GM21619 (cell line): ENCODE measurements around the gene TUBD1.
A peak's percentile ranks its signal among the peaks of the same experiment; 100 is the strongest.
"Not testable (repeated sequence)": the region's sequence is repeated elsewhere in the genome, so short reads cannot be mapped to it uniquely, and the experiment has no call there.

Source experiments
- ATAC-seq: cut with Tn5 transposase; IDR thresholded peaks from one replicate; pipeline ENCODE4 v1.9.1; 2021; ENCODE audit not compliant: unreplicated experiment

TUBD1 gene

DNA sequence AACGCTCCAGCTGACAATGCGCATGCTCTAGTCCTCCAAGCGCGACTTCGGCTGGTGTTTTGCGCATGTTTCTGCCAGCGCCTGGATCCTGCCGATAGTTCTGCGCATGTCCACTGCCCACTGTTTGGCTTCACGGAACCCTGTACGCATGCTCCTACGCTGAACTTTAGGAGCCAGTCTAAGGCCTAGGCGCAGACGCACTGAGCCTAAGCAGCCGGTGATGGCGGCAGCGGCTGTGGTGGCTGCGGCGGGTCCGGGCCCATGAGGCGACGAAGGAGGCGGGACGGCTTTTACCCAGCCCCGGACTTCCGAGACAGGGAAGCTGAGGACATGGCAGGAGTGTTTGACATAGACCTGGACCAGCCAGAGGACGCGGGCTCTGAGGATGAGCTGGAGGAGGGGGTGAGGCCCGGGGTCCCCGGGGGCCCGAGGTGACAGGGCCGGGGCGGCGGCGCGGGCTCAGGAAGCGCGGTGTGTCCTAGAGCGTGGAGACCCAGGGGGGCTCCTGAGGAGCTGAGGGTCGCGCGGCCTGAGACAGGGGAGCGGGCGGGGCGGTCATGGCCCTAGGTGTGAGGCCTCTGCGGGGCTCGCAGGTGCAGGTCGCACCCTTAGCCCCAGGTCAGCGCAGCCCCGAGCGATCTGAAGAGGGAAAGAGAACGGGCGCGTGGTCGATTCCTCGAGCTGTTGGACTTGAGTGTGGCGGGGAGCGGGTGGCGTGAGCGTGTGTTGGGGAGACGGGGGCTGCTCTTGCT, at the start of gene TUBD1, which contains the start of gene RPS6KB1:
Gene TUBD1 (minus strand): TSS at position 20 of the 752 bp plus-strand sequence. CDS start 1,941 bp downstream, outside the sequence.
Gene RPS6KB1 (plus strand): TSS at position 198 of the 752 bp plus-strand sequence. CDS start 64 bp downstream, at position 262.
- ATAC-seq, result peak; percentile 87

DNA sequence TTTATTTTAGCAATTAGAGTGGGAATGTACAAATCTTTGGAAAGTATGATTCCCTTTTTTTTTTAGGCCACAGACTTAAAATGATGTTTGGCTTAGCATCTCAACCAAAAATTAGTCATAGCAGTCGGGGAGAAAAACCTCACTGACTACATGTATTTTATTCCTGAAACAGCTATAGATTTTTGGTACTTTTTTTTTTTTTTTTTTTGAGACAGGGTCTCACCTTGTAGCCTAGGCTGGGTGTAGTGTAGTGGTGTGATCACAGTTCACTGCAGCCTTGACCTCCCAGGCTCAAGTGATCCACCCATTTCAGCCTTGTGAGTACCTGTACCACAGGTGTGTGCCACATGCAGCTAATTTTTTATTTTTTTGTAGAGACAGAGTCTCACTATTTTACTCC, 48.4 kb upstream of the TUBD1 start:
- ATAC-seq, result no peak

DNA sequence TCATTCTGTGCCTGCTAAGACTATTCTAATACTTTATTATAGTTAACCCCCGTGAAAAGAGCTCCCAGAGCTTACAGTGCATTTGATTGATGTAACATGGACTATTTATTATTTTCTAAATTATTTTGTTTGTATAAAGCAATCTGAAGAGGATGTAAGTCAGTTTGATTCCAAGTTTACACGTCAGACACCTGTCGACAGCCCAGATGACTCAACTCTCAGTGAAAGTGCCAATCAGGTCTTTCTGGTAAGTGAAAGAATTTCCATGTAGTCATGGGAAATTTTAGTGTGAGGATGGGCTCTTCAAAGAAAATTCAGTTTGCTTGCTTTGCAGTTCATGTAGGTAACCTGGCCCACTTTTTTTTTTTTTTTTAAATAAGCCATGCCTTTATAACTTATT, 48.0 kb upstream of the TUBD1 start:
- ATAC-seq, result not testable (repeated sequence)

- not testable (repeated sequence) for ATAC-seq
Observed at GRCh38 chr17:59933317-59933716, 40.6 kb upstream of the TUBD1 start.

DNA sequence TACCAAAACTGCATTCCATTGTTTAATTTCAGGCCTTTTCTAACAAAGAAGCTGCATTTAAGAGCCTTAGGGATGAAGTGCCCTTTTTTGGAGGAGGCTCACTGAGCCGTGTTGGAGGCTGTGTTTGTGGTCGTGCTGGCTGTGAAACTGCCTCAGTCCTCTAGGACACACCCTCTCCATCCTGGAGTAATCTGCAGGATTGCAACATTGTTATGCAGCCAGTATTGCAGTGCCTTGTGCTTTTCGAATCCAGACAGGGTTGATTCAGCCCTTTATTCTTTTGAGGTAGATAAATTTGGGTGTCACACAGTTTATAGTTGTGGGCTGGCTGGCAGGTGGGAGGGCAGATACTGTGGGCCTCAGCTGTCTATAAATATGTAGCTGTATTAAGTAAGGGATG, 38.0 kb upstream of the TUBD1 start:
- ATAC-seq, result not testable (repeated sequence)

- ATAC-seq, result not testable (repeated sequence)
Observed at GRCh38 chr17:59930121-59930520, 37.4 kb upstream of the TUBD1 start.

GRCh38 chr17:59920637-59921036, 27.9 kb upstream of the TUBD1 start:
- not testable (repeated sequence) for ATAC-seq

DNA sequence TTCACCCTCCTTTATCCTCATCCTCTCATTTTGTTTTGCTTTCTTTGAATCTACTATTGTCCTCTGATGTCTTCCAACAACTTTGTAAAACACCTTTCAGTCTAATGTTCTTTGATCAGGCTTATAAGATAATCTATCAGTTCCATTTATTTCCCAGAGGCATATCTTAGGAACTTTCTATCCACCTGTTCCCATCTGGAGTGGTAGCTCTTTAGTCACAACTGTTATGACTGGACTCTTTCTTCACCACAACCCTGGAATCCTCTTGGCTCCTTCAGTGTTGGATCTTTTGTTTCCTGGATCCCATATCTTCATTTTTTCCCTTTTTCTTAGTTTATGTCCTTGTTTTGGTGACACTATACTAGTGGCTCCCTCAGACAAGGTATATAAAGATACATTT, 23.7 kb upstream of the TUBD1 start:
- ATAC-seq, result no peak

DNA sequence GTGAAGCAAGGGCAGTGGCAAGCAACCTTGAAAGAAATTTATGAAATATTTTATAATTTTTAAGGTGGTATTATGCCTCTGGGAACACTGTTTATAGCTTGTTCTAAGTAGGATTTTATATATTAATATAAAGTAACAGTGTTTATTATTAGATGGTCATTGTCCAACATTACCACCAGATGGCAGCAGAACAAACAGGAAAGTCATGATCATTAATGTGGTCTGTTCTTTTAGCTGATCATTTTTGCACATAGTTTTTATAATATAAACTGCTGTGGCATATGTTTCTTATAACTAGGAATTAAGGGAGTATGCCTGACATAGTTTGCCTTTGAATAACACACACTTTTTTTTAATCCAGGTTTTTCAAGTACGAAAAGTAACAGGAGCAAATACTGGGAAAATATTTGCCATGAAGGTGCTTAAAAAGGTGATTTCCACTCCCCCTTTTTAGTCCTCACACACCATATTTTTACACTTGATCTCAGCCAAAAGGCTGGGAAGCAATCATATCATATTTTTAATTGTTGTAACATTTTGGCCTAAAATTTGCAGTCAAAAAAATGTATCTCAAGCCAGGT, 21.6 kb upstream of the TUBD1 start:
- ATAC-seq, result no peak

DNA sequence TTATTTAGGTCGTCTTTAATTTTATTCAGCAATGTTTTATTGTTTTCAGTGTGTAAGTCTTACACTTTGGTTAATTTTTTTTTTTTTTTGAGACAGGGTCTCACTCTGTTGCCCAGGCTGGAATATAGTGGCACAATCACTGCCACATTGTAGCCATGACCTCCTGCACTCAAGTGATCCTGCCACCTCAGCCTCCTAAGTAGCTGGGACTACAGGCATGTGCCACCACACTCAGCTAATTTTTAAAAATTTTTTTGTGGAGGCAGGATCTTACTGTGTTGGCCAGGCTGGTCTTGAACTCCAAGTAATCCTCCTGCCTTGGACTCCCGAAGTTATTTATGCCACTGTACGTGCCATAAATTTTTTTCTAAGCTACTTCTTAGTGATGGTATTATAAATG, 14.7 kb upstream of the TUBD1 start:
- no peak for ATAC-seq

DNA sequence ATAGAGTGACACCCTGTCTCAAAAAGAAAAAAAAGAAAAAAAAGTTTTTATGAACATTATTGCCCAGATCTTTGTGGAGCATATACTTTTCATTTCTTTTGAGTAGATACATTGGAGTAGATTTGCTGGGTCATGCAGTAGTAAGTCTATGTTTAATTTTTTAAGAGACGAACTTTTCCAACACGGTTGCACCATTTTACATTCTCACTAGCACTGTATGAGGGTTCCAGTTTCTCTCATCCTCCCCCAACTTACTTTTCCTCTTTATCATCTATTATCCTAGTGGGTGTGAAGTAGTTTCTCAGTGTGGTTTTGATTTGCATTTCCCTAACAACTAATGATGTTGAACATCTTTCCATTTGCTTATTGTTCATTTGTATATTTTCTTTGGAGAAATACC, 10.7 kb upstream of the TUBD1 start:
- no peak for ATAC-seq

- ATAC-seq, result no peak
Observed at GRCh38 chr17:59901604-59902003, 8.9 kb upstream of the TUBD1 start.

GRCh38 chr17:59899099-59899498, 6.4 kb upstream of the TUBD1 start:
- ATAC-seq, result no peak

DNA sequence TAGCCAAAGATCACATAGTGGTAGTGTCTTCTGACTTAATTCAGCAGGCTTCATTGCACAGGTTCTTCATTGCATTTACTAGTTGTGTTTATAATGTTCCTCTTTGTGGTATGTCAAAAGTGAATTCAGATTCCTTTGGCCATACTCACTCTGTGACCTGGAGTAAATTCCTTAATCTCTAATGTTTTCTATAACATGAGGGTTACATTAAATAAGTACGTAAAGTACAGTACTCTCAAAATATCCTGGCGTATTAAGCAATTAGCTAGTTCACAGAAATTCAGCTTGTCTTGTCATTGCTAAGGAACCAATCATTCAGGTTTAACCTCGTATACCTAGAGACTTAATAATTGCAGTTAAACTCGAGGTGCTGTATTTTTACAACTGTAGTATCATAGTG, 4.3 kb upstream of the TUBD1 start:
- no peak for ATAC-seq

- no peak for ATAC-seq
Observed at GRCh38 chr17:59893676-59894100, 945 bp upstream of the TUBD1 start.

DNA sequence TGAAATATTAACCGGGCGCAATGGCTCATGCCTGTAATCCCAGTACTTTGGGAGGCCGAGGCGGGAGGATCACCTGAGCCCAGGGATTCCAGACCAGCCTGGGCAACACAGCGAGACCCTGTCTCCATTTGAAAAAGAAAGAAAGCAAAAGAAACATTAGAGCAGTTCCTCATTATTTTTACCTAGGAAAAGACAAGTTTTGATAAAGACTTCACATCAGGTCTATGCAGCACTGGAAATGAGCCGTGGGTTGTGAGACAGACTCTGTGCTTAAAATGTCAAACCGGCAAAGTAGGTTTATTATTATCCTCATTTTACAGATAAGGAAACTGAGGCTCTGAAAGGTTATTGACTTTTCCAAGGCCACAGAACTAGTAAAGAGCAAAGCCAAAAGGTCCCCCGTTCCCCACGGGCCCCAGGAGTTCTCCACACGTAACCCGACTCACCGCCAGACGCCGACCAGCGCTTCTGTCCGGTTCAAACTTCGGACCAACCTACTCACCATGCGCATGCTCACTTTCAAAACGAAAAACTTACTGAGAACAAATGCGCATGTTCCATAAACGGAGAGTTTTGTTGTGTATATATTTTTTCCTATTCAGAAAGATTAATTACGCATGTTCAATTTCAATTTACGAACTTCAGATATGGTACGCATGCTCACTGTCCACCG, 356 bp downstream of the TUBD1 start:
- ATAC-seq, result peak; percentile 52

- no peak for ATAC-seq
Observed at GRCh38 chr17:59890720-59891119, 2.0 kb downstream of the TUBD1 start.

DNA sequence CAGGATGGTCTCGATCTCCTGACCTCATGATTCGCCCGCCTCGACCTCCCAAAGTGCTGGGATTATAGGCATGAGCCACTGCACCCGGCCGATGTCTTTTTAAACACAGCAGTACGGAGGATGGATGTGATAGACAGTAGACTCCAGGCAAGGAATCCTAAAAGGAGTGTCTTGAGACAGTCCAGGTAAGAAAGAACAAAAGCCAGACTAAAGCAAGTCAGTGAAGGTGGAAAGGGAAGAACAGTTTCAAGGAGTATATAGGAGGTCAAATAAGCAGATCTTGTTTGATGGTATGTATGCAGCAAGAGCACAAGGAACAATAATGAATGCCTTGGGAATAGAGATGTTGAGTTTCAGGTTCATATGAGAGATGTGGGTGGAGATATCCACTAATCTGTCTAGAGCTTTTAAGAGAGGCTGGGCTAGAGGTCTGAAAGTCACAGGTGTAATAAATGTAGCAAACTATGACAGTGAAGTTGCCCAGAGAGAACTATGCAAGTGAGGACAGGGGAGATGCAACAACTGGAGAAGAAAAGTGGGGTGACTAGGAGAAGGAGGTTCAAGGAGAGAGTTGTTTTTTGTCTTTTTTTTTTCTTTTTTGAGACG, 4.5 kb downstream of the TUBD1 start:
- ATAC-seq, result no peak

GRCh38 chr17:59884861-59885260, 7.9 kb downstream of the TUBD1 start:
- no peak for ATAC-seq

- ATAC-seq, result no peak
Observed at GRCh38 chr17:59878624-59879023, 14.1 kb downstream of the TUBD1 start.

- ATAC-seq, result no peak
Observed at GRCh38 chr17:59877965-59878364, 14.8 kb downstream of the TUBD1 start.

GRCh38 chr17:59876107-59876506, 16.6 kb downstream of the TUBD1 start:
- no peak for ATAC-seq
